Kidney epithelial cell (primary cell): ENCODE results near the gene TEX2. TPM values are rescaled to one million over a fixed set of nuclear protein-coding genes. Genes with fewer than 3 reads are reported as not detected.

ENCODE experiments used
- DNase-seq: peaks from one replicate; pipeline ENCODE4 v3.0.0-alpha.2; 2010; ENCODE audit warnings: low read depth
- H3K27me3 ChIP-seq: 2 replicates; pipeline ENCODE4 v1.6.0; 2011; ENCODE audit warnings: low read length; ENCODE audit not compliant: control insufficient read depth, insufficient read depth
- H3K36me3 ChIP-seq: 2 replicates; pipeline ENCODE4 v1.5.1; 2011; ENCODE audit warnings: low read length; ENCODE audit not compliant: control insufficient read depth, insufficient read depth
- H3K4me3 ChIP-seq: 2 replicates; pipeline ENCODE4 v1.5.1; 2011; ENCODE audit warnings: low read depth, mild to moderate bottlenecking, control low read depth, low read length
- total RNA-seq: library from RNA; depleted of rRNA; stranded (reverse); fragments of >200 nt; gene quantifications from 2 replicates; pipeline ENCODE4 v1.2.3, GENCODE V29; 2015
- TF ChIP-seq, protein P1 (sequence below): IDR thresholded peaks from 2 replicates; pipeline ENCODE4 v1.5.1; 2011; ENCODE audit warnings: mild to moderate bottlenecking, moderate library complexity, low read length, control low read depth, inconsistent platforms; ENCODE audit not compliant: insufficient read depth, poor library complexity, severe bottlenecking

The TEX2 gene
- total RNA-seq, 1 donor from 2014 or later: 16.5 TPM

DNA sequence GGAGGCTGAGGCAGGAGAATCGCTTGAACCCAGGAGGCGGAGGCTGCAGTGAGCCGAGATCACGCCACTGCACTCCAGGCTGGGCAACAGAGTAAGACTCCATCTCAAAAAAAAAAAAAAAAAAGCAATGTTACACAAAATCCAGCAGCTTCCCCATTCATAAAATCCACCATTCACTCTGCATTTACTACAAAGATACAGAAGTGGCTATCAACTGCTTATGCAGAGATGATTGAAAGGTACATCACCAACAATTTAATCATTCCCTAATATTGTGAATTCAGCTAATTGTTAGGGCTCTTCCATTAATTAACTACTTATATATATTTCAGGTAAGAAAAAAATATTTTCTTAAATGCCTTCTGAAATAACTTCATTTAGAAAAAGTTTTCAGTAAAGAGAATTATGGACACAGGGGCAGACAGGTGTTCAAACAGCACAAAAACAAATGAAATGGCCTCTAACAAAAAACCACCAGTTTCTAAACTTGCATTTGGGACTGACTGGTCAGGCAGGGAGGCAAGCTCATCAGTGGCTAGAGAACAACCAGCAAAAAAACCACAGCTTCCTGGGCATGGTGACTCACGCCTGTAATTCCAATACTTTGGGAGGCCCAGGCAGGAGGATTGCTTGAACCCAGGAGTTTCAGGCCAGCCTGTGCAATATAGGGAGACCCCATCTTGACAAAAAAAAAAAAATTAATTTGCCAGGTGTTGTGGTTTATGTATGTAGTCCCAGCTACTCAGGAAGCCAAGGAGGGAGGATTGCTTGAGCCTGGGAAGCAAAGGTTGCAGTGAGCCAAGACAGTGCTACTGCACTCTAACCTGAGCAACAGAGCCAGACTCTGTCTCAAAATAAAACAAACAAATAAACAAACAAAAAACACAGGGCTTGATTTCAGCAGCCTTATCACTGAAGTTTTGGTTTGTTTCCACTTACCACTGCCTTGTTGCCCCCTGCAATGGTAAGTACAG, 159.4 kb downstream of the TEX2 start:
- DNase-seq: no peak
- Histone ChIP-seq H3K27me3 (no peaks in the 10 kb centered on the region), H3K4me3 (no peak overlapping the region), H3K36me3 (no peaks in the 10 kb centered on the region)
- TF ChIP-seq, protein P1, sequence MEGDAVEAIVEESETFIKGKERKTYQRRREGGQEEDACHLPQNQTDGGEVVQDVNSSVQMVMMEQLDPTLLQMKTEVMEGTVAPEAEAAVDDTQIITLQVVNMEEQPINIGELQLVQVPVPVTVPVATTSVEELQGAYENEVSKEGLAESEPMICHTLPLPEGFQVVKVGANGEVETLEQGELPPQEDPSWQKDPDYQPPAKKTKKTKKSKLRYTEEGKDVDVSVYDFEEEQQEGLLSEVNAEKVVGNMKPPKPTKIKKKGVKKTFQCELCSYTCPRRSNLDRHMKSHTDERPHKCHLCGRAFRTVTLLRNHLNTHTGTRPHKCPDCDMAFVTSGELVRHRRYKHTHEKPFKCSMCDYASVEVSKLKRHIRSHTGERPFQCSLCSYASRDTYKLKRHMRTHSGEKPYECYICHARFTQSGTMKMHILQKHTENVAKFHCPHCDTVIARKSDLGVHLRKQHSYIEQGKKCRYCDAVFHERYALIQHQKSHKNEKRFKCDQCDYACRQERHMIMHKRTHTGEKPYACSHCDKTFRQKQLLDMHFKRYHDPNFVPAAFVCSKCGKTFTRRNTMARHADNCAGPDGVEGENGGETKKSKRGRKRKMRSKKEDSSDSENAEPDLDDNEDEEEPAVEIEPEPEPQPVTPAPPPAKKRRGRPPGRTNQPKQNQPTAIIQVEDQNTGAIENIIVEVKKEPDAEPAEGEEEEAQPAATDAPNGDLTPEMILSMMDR: no peak

DNA sequence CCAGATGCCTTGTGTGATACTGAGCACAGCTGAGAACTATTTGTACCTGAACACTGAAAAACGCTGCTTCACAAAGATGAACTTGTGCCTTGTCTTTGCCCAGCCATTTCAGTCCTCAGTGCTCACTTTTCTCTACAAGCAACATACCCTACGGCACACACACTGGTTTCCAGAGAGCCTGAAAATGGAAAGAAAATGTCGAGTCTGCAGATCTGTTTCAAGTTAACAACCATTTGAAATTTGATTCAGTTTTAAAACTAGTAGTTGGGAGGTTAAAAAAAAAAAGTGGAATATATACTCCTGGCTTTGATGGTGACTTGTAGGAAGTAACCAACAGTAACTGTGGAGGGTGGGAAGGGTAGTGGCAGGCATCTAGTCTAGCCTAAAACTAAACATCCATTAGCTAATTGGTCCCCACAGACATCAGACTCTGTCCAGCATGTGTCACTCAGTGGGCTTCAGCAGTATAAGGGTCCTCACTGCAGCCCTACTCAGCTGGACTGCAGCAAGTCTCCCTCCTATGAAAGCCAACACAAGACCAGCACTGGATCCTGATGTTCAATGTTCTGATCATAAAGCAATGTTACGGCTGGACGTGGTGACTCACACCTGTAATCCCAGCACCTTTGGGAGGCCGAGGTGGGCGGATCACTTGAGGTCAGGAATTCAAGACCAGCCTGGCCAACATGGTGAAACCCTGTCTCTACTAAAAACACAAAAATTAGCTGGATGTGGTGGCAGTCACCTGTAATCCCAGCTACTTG, 160.3 kb downstream of the TEX2 start:
- H3K4me3 ChIP-seq: no peak overlapping the region
- no peaks in the 10 kb centered on the region for H3K27me3 ChIP-seq
- no peaks in the 10 kb centered on the region for H3K36me3 ChIP-seq
- TF ChIP-seq, protein P1: no peak
- no peak for DNase-seq

DNA sequence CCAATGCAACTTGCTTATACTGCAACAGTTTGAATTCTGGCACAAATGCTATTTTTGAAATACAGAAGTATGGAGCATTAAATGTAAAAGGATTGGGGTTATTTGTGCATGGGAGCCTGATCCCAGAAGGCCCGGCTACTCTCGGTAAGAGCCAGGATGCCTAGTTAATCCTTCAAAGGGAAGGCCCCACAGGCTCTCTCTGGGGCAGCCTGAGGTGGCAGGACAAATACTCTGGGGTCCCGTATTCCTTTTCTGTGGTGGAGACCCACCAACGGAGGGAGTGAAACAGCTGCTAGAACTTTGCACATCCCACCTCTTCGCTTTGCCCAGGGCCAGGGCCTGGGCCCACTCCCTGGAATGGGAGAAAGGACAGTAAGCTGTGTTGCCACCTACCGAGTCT, 163.5 kb downstream of the TEX2 start:
- no peaks in the 10 kb centered on the region for H3K36me3 ChIP-seq
- no peak overlapping the region for H3K4me3 ChIP-seq
- no peak for DNase-seq
- TF ChIP-seq, protein P1: no peak
- no peaks in the 10 kb centered on the region for H3K27me3 ChIP-seq

Other genes with a start within 250 kb of the TEX2 start
- 11.5 and 12.9 TPM in 2 replicates for gene ICAM2, start 242.6 kb downstream of the TEX2 start, total RNA-seq
- gene ERN1, start 133.1 kb downstream of the TEX2 start, total RNA-seq: 19.6 and 28.1 TPM in 2 replicates
- gene PECAM1, start 127.6 kb upstream of the TEX2 start, total RNA-seq: 1.1 and 1.4 TPM in 2 replicates
- gene MILR1, start 185.9 kb upstream of the TEX2 start, total RNA-seq: not detected in 2 replicates
- gene POLG2, start 233.8 kb upstream of the TEX2 start, total RNA-seq: 6.9 and 7.6 TPM in 2 replicates
- gene DDX5, start 243.0 kb upstream of the TEX2 start, total RNA-seq: 614 and 1,044 TPM in 2 replicates
- gene CEP95, start 243.7 kb upstream of the TEX2 start, total RNA-seq: 38.6 and 39.8 TPM in 2 replicates